ENCODE measurements around the gene KCNH5.

Gene KCNH5

GRCh38 chr14:63045234-63045611, at the start of gene KCNH5:
KCNH5 (minus strand) TSS chr14:63045458; CDS start chr14:63045186, 272 bp downstream.
- no peak for DNase-seq

GRCh38 chr14:63091394-63091996, 46.2 kb upstream of the KCNH5 start:
- DNase-seq: no peak

- no peak for DNase-seq
These were observed 43.6 kb upstream of the KCNH5 start for GRCh38 chr14:63088865-63089264.

GRCh38 chr14:63078569-63078968, 33.3 kb upstream of the KCNH5 start:
- DNase-seq: no peak

- DNase-seq: no peak
These were observed 31.2 kb upstream of the KCNH5 start for GRCh38 chr14:63076488-63076887.

GRCh38 chr14:63055631-63056030, 10.4 kb upstream of the KCNH5 start:
- no peak for DNase-seq

GRCh38 chr14:63051992-63052391, 6.7 kb upstream of the KCNH5 start:
- DNase-seq: no peak

GRCh38 chr14:63051301-63051700, 6.0 kb upstream of the KCNH5 start:
- no peak for DNase-seq

GRCh38 chr14:63050694-63051093, 5.4 kb upstream of the KCNH5 start:
- no peak for DNase-seq

- DNase-seq: no peak
These were observed 1.3 kb upstream of the KCNH5 start for GRCh38 chr14:63046339-63047268.

GRCh38 chr14:63045612-63046320, 508 bp upstream of the KCNH5 start:
- no peak for DNase-seq

- DNase-seq: no peak
These were observed 5.4 kb downstream of the KCNH5 start for GRCh38 chr14:63039866-63040265.

GRCh38 chr14:63032641-63033040, 12.6 kb downstream of the KCNH5 start:
- DNase-seq: no peak

GRCh38 chr14:63032076-63032475, 13.2 kb downstream of the KCNH5 start:
- no peak for DNase-seq

GRCh38 chr14:63030113-63030512, 15.1 kb downstream of the KCNH5 start:
- no peak for DNase-seq

GRCh38 chr14:63027719-63028118, 17.5 kb downstream of the KCNH5 start:
- no peak for DNase-seq

GRCh38 chr14:63026491-63026890, 18.8 kb downstream of the KCNH5 start:
- DNase-seq: no peak

GRCh38 chr14:63014621-63015020, 30.6 kb downstream of the KCNH5 start:
- no peak for DNase-seq

GRCh38 chr14:63012171-63012570, 33.1 kb downstream of the KCNH5 start:
- no peak for DNase-seq

- no peak for DNase-seq
These were observed 33.6 kb downstream of the KCNH5 start for GRCh38 chr14:63011623-63012022.

- no peak for DNase-seq
These were observed 35.8 kb downstream of the KCNH5 start for GRCh38 chr14:63009495-63009894.

GRCh38 chr14:63006531-63006930, 38.7 kb downstream of the KCNH5 start:
- no peak for DNase-seq

- no peak for DNase-seq
These were observed 51.2 kb downstream of the KCNH5 start for GRCh38 chr14:62994096-62994495.

- DNase-seq: no peak
These were observed 56.3 kb downstream of the KCNH5 start for GRCh38 chr14:62988967-62989366.
